B cell (primary cell): ENCODE data around the gene TET2. TPM values are rescaled to one million over a fixed set of nuclear protein-coding genes. Genes with fewer than 3 reads are reported as not detected.

ENCODE experiments used
- ATAC-seq: fragments of 200-7000 bp; cut with Tn5 transposase; one replicate; pipeline ENCODE4 v1.10.0; 2021; ENCODE audit warnings: low read depth, mild to moderate bottlenecking, moderate number of reproducible peaks, moderate library complexity
- CTCF ChIA-PET: fragments of 350-600 bp; sonication (Branson Sonifier 250); formaldehyde crosslinking; loops from one replicate; lab custom pipeline; 2021; ENCODE audit warnings: antibody characterized with exemption, inconsistent platforms; lab: Charles Lee
- POLR2A ChIA-PET: fragments of 350-600 bp; sonication (Branson Sonifier 250); formaldehyde crosslinking; loops from one replicate; lab custom pipeline; 2021; ENCODE audit warnings: antibody characterized with exemption; lab: Charles Lee
- DNase-seq: peaks from one replicate; pipeline ENCODE4 v3.0.0; 2013
- H2AFZ ChIP-seq: 2 replicates; pipeline ENCODE4 v1.6.1; 2012; ENCODE audit warnings: mild to moderate bottlenecking, low read depth, low read length; ENCODE audit not compliant: insufficient read depth, poor library complexity, severe bottlenecking
- H3K27ac ChIP-seq, 2 donors: 1 replicate in 1 of 2; 2 replicates in 1 of 2; pipeline ENCODE4 v1.5.1; 2012 to 2013; ENCODE audit warnings: low read length in 2 of 2, mild to moderate bottlenecking in 2 of 2, moderate library complexity in 1 of 2
- H3K27me3 ChIP-seq, 4 experiments: fragments of 200-600 bp in 1 of 4; sonication (generic) in 1 of 4; replicated peaks in 1 of 4; 1 replicate in 2 of 4; 2 replicates in 2 of 4; pipeline versions ENCODE4 v1.6.1 to v1.7.0; 2013 to 2016; ENCODE audit warnings: low read length in 3 of 4, mild to moderate bottlenecking in 2 of 4, mixed read lengths in 1 of 4, moderate library complexity in 1 of 4; ENCODE audit not compliant: insufficient read depth in 4 of 4, control insufficient read depth in 3 of 4; ENCODE audit errors: control extremely low read depth in 1 of 4
- H3K36me3 ChIP-seq, 2 experiments: replicated peaks in 1 of 2; 1 replicate in 1 of 2; 2 replicates in 1 of 2; pipeline versions ENCODE4 v1.6.1 to v1.7.1; 2013; ENCODE audit warnings: low read length in 1 of 2; ENCODE audit not compliant: insufficient read depth in 2 of 2, control insufficient read depth in 1 of 2; ENCODE audit errors: control extremely low read depth in 1 of 2, extremely low read depth in 1 of 2
- H3K4me1 ChIP-seq, 2 donors: fragments of 200-600 bp in 1 of 2; sonication (generic) in 1 of 2; 1 replicate in 1 of 2; 2 replicates in 1 of 2; pipeline versions ENCODE4 v1.5.1 to v1.6.1; 2013 to 2017; ENCODE audit warnings: low read length in 2 of 2; ENCODE audit not compliant: control insufficient read depth in 2 of 2, insufficient read depth in 2 of 2
- H3K4me2 ChIP-seq: replicated peaks from 2 replicates; pipeline ENCODE3; 2012; ENCODE audit warnings: mild to moderate bottlenecking, low read depth, low read length; ENCODE audit not compliant: poor library complexity, severe bottlenecking
- H3K4me3 ChIP-seq, 5 experiments: fragments of 200-600 bp in 1 of 5; sonication (generic) in 1 of 5; 1 replicate in 3 of 5; 2 replicates in 2 of 5; pipeline versions ENCODE4 v1.5.1 to v1.7.0; 2011 to 2016; ENCODE audit warnings: low read length in 4 of 5, mild to moderate bottlenecking in 4 of 5, low read depth in 2 of 5, control low read depth in 1 of 5, moderate library complexity in 1 of 5; ENCODE audit not compliant: insufficient read depth in 1 of 5; ENCODE audit errors: control extremely low read depth in 1 of 5, extremely low read depth in 1 of 5
- H3K79me2 ChIP-seq: fragments of 200-600 bp; sonication (generic); one replicate; pipeline ENCODE4 v1.6.0; 2016; ENCODE audit warnings: low read length; ENCODE audit not compliant: control insufficient read depth, insufficient read depth
- H3K9ac ChIP-seq: fragments of 200-600 bp; sonication (generic); 2 replicates; pipeline ENCODE4 v1.6.1; 2017; ENCODE audit warnings: mild to moderate bottlenecking, low read length, moderate library complexity
- H3K9me3 ChIP-seq, 3 donors: one replicate each; pipeline versions ENCODE4 v1.6.1 to v1.7.1; 2013; ENCODE audit warnings: low read length in 2 of 3; ENCODE audit not compliant: control insufficient read depth in 2 of 3, insufficient read depth in 1 of 3; ENCODE audit errors: control extremely low read depth in 1 of 3
- H4K20me1 ChIP-seq: 2 replicates; pipeline ENCODE4 v1.6.0; 2012; ENCODE audit warnings: mild to moderate bottlenecking, low read length; ENCODE audit not compliant: insufficient read depth, control insufficient read depth, poor library complexity, severe bottlenecking
- H3K27ac Mint-ChIP-seq: one replicate; pipeline ENCODE4 v1.8.0; 2021; ENCODE audit warnings: mixed read lengths
- H3K27me3 Mint-ChIP-seq: one replicate; pipeline ENCODE4 v1.8.0; 2021; ENCODE audit warnings: mixed read lengths
- H3K4me1 Mint-ChIP-seq: one replicate; pipeline ENCODE4 v1.8.0; 2021; ENCODE audit warnings: mixed read lengths
- H3K4me3 Mint-ChIP-seq: one replicate; pipeline ENCODE4 v1.8.0; 2021; ENCODE audit warnings: mixed read lengths
- H3K9me3 Mint-ChIP-seq: one replicate; pipeline ENCODE4 v1.8.0; 2022; ENCODE audit warnings: mixed read lengths; ENCODE audit not compliant: insufficient read depth
- CTCF ChIP-seq: fragments of 200-600 bp; IDR thresholded peaks from one replicate; pipeline ENCODE4 v1.8.0; 2022; ENCODE audit warnings: antibody characterized with exemption, mild to moderate bottlenecking
- EZH2 ChIP-seq: IDR thresholded peaks from 2 replicates; pipeline ENCODE4 v1.6.1; 2012; ENCODE audit warnings: borderline replicate concordance, low read depth, mild to moderate bottlenecking, moderate library complexity, low read length; ENCODE audit not compliant: insufficient read depth, poor library complexity, severe bottlenecking
- WGBS: methylation state at CpG from one replicate; pipeline ENCODE4 v1.1.5; 2013; ENCODE audit warnings: missing lambda C conversion rate; ENCODE audit not compliant: insufficient coverage; 5-methylcytosine and 5-hydroxymethylcytosine counted together
- intact Hi-C: fragments of 100-400 bp; cut with micrococcal nuclease; formaldehyde crosslinking; loops from one replicate; pipeline ENCODE4 v1.10.0; 2022
- polyA plus RNA-seq: library from polyadenylated mRNA; depleted of rRNA; stranded (reverse); fragments of >200 nt; gene quantifications from 2 replicates; pipeline ENCODE4 v1.2.3, GENCODE V29; 2012
- total RNA-seq, 2 donors: library from RNA; stranded (reverse); fragments of 120-200 nt in 1 of 2; gene quantifications; 1 replicate in 1 of 2; 2 replicates in 1 of 2; pipeline versions ENCODE4 v1.2.3 to v1.2.4, GENCODE V29; 2013 to 2022

The TET2 gene
- total and polyA plus RNA-seq, 2 donors (not counting 1 experiment from before 2014, with no cell fraction given) = 7.1 to 56.8 TPM

GRCh38 chr4:105198541-105198940 lies 51.9 kb downstream of the TET2 start:
- peaks cover 57% of the 10 kb centered on the region for H3K79me2 ChIP-seq
- H3K27ac Mint-ChIP-seq = no peak overlapping the region

GRCh38 chr4:105206214-105206613 lies 59.5 kb downstream of the TET2 start:
- Mint-ChIP-seq H3K27me3 (no peaks in the 10 kb centered on the region), H3K4me1 (peaks cover 16% of the 10 kb centered on the region), H3K4me3 (no peak overlapping the region), H3K9me3 (no peaks in the 10 kb centered on the region), H3K27ac (no peak overlapping the region)
- Histone ChIP-seq H3K36me3 (peaks cover 6 to 10% of the 10 kb centered on the region in 2 experiments), H4K20me1 (peaks cover 16% of the 10 kb centered on the region), H3K4me3 (no peak overlapping the region), H3K9ac (no peak overlapping the region), H3K27ac (no peak overlapping the region), H3K79me2 (peaks cover 44% of the 10 kb centered on the region), H2AFZ (no peak overlapping the region), H3K9me3 (no peaks in the 10 kb centered on the region), H3K4me2 (no peak overlapping the region), H3K4me1 (peaks cover 0 to 7% of the 10 kb centered on the region in 2 donors), H3K27me3 (no peaks in the 10 kb centered on the region)
- WGBS = 100% methylated on average over 1 of the region's 3 CpGs
- TF ChIP-seq EZH2 (no peak), CTCF (no peak)
- POLR2A ChIA-PET = interaction anchor here (0.6 kb wide), 1 partner anchor 18 kb away, joined by 5 read pairs; no protein-coding TSS in a partner anchor
- CTCF ChIA-PET = no interaction called here
- DNase-seq = no peak
- ATAC-seq = no peak
- intact Hi-C loops = no loop called here

More at GRCh38 chr4:105198541-105198940, 51.9 kb downstream of the TET2 start:
- Histone ChIP-seq H3K27me3 (no peaks in the 10 kb centered on the region), H3K9me3 (no peaks in the 10 kb centered on the region), H3K36me3 (no peaks in the 10 kb centered on the region), H2AFZ (no peak overlapping the region), H3K9ac (no peak overlapping the region), H3K4me2 (no peak overlapping the region), H3K27ac (no peak overlapping the region), H3K4me3 (no peak overlapping the region), H4K20me1 (peaks cover 15% of the 10 kb centered on the region), H3K4me1 (peaks cover 13 to 17% of the 10 kb centered on the region in 2 donors)
- peaks cover 40% of the 10 kb centered on the region for H3K4me1 Mint-ChIP-seq
- no peaks in the 10 kb centered on the region for H3K27me3 Mint-ChIP-seq
- intact Hi-C loops = loop anchor here (5.0 kb wide), 1 partner anchor 36 kb away; no protein-coding TSS in a partner anchor
- H3K9me3 Mint-ChIP-seq = no peaks in the 10 kb centered on the region
- TF ChIP-seq EZH2 (no peak), CTCF (no peak)
- no CpG with 5 or more reads among the region's 2 CpGs for WGBS
- ATAC-seq (no peak), DNase-seq (no peak)
- ChIA-PET CTCF (no interaction called here), POLR2A (no interaction called here)
- H3K4me3 Mint-ChIP-seq = no peak overlapping the region
